IMR-90 (cell line): Measurements from ENCODE around the gene ADGRG1. TPM values are rescaled to one million over a fixed set of nuclear protein-coding genes. Genes with fewer than 3 reads are reported as not detected.

Source experiments
- ATAC-seq: fragments of 200-7000 bp; cut with Tn5 transposase; 2 replicates; pipeline ENCODE4 v1.9.1; 2020; ENCODE audit warnings: low read depth, mild to moderate bottlenecking, moderate library complexity
- BruUV-seq: library from RNA; stranded (reverse); fragments of 400-500 nt; replicated peaks from 2 replicates; lab custom pipeline; 2021; lab: Mats Ljungman, UMichigan
- CTCF ChIA-PET: fragments of 300-600 bp; formaldehyde crosslinking; extraction: SDS; loops from one replicate; lab custom pipeline; 2021; ENCODE audit warnings: antibody characterized with exemption; lab: Yijun Ruan, JAX
- POLR2A ChIA-PET: fragments of 300-600 bp; sonication (Branson Sonifier 250); formaldehyde crosslinking; loops from one replicate; lab custom pipeline; 2022; ENCODE audit warnings: antibody characterized with exemption; ENCODE audit not compliant: unreplicated experiment; lab: Charles Lee
- DNase-seq: peaks from one replicate; pipeline ENCODE4 v3.0.0; 2013
- H2AFZ ChIP-seq: replicated peaks from 2 replicates; pipeline ENCODE3; 2013; ENCODE audit warnings: low read length, mild to moderate bottlenecking; ENCODE audit not compliant: poor library complexity
- H2AK5ac ChIP-seq: 2 replicates; pipeline ENCODE4 v1.6.1; 2013; ENCODE audit warnings: low read depth, low read length, inconsistent platforms
- H2AK9ac ChIP-seq: replicated peaks from 2 replicates; pipeline ENCODE3; 2013; ENCODE audit warnings: mild to moderate bottlenecking, low read depth, low read length, moderate library complexity; ENCODE audit not compliant: poor library complexity
- H2BK120ac ChIP-seq: 2 replicates; pipeline ENCODE4 v1.6.1; 2013; ENCODE audit warnings: low read depth, low read length, inconsistent platforms
- H2BK15ac ChIP-seq: 3 replicates; pipeline ENCODE4 v1.6.1; 2013; ENCODE audit warnings: low read depth, low read length, inconsistent platforms
- H2BK20ac ChIP-seq: 2 replicates; pipeline ENCODE4 v1.6.1; 2013; ENCODE audit warnings: low read depth, mild to moderate bottlenecking, inconsistent platforms, low read length, moderate library complexity
- H2BK5ac ChIP-seq: 2 replicates; pipeline ENCODE4 v1.6.1; 2013; ENCODE audit warnings: mild to moderate bottlenecking, low read depth, low read length, inconsistent platforms; ENCODE audit not compliant: poor library complexity, severe bottlenecking
- H3K14ac ChIP-seq: replicated peaks from 2 replicates; pipeline ENCODE4 v1.6.1; 2013; ENCODE audit warnings: low read depth, low read length, inconsistent platforms
- H3K18ac ChIP-seq: 2 replicates; pipeline ENCODE4 v1.6.1; 2013; ENCODE audit warnings: low read depth, low read length, control low read depth
- H3K23ac ChIP-seq: 2 replicates; pipeline ENCODE4 v1.6.1; 2013; ENCODE audit warnings: low read depth, low read length, inconsistent platforms
- H3K27ac ChIP-seq: 2 replicates; pipeline ENCODE4 v1.5.1; 2013; ENCODE audit warnings: mild to moderate bottlenecking, control low read depth, low read length; ENCODE audit not compliant: insufficient read depth
- H3K27me3 ChIP-seq: 2 replicates; pipeline ENCODE4 v1.6.1; 2013; ENCODE audit warnings: low read length; ENCODE audit not compliant: control insufficient read depth, insufficient read depth
- H3K36me3 ChIP-seq: 2 replicates; pipeline ENCODE4 v1.6.1; 2013; ENCODE audit warnings: low read length, mixed read lengths; ENCODE audit not compliant: control insufficient read depth, insufficient read depth
- H3K4ac ChIP-seq: 2 replicates; pipeline ENCODE4 v1.6.1; 2013; ENCODE audit warnings: low read depth, low read length, inconsistent platforms
- H3K4me1 ChIP-seq: 2 replicates; pipeline ENCODE4 v1.6.1; 2013; ENCODE audit warnings: low read length, mixed read lengths; ENCODE audit not compliant: control insufficient read depth, insufficient read depth
- H3K4me2 ChIP-seq: 2 replicates; pipeline ENCODE4 v1.6.1; 2013; ENCODE audit warnings: low read depth, mild to moderate bottlenecking, control low read depth, low read length, moderate library complexity
- H3K4me3 ChIP-seq: 2 replicates; pipeline ENCODE4 v1.5.1; 2013; ENCODE audit warnings: low read depth, mild to moderate bottlenecking, control low read depth, low read length, moderate library complexity; ENCODE audit not compliant: insufficient read depth
- H3K56ac ChIP-seq: 2 replicates; pipeline ENCODE4 v1.6.1; 2013; ENCODE audit warnings: low read length, inconsistent platforms; ENCODE audit not compliant: insufficient read depth; ENCODE audit errors: extremely low read depth
- H3K79me1 ChIP-seq, 2 experiments: 2 replicates each; pipeline ENCODE4 v1.6.1; 2013; ENCODE audit warnings: low read length in 2 of 2, inconsistent platforms in 1 of 2, low read depth in 1 of 2
- H3K9ac ChIP-seq: 2 replicates; pipeline ENCODE4 v1.6.1; 2013; ENCODE audit warnings: low read depth, low read length, control low read depth
- H3K9me1 ChIP-seq: 2 replicates; pipeline ENCODE4 v1.6.1; 2013; ENCODE audit warnings: low read length, inconsistent platforms; ENCODE audit not compliant: insufficient read depth
- H3K9me3 ChIP-seq: 2 replicates; pipeline ENCODE4 v1.6.1; 2013; ENCODE audit warnings: low read length; ENCODE audit not compliant: control insufficient read depth, insufficient read depth
- H4K20me1 ChIP-seq: 2 replicates; pipeline ENCODE4 v1.6.1; 2013; ENCODE audit warnings: low read length, inconsistent platforms; ENCODE audit not compliant: insufficient read depth
- H4K5ac ChIP-seq: 2 replicates; pipeline ENCODE4 v1.6.1; 2013; ENCODE audit warnings: mild to moderate bottlenecking, low read depth, low read length, control low read depth
- H4K8ac ChIP-seq, 2 experiments: 2 replicates each; pipeline ENCODE4 v1.6.1; 2013; ENCODE audit warnings: low read depth in 2 of 2, low read length in 2 of 2, control low read depth in 1 of 2, inconsistent platforms in 1 of 2
- H4K91ac ChIP-seq: 2 replicates; pipeline ENCODE4 v1.6.1; 2013; ENCODE audit warnings: low read depth, low read length, inconsistent platforms; ENCODE audit not compliant: insufficient read depth
- BHLHE40 ChIP-seq: fragments of 150-350 bp; IDR thresholded peaks from 2 replicates; pipeline ENCODE4 v1.6.1; 2016; ENCODE audit warnings: mild to moderate bottlenecking, low read depth, low read length
- ELK1 ChIP-seq: fragments of 150-350 bp; IDR thresholded peaks from 2 replicates; pipeline ENCODE4 v1.6.1; 2016; ENCODE audit warnings: low read depth, mild to moderate bottlenecking, low read length, moderate library complexity, borderline replicate concordance
- FOS ChIP-seq: fragments of 150-350 bp; IDR thresholded peaks from 2 replicates; pipeline ENCODE4 v1.6.1; 2016; ENCODE audit warnings: low read depth, low read length
- MAFK ChIP-seq: IDR thresholded peaks from 2 replicates; pipeline ENCODE4 v1.6.1; 2012; ENCODE audit warnings: low read depth, low read length, improper control_type of control experiment
- MAZ ChIP-seq: IDR thresholded peaks from 2 replicates; pipeline ENCODE4 v1.6.1; 2012; ENCODE audit warnings: low read depth, mild to moderate bottlenecking, low read length, improper control_type of control experiment, moderate library complexity, borderline replicate concordance
- NFE2L2 ChIP-seq: fragments of 150-350 bp; IDR thresholded peaks from 2 replicates; pipeline ENCODE4 v1.6.1; 2016; ENCODE audit warnings: low read depth, mild to moderate bottlenecking, low read length
- POLR2A ChIP-seq: IDR thresholded peaks from 2 replicates; pipeline ENCODE4 v1.6.1; 2012; ENCODE audit warnings: mild to moderate bottlenecking, low read depth, low read length
- RAD21 ChIP-seq: IDR thresholded peaks from 2 replicates; pipeline ENCODE4 v1.6.1; 2012; ENCODE audit warnings: low read length, improper control_type of control experiment
- RFX5 ChIP-seq: IDR thresholded peaks from 2 replicates; pipeline ENCODE4 v1.8.0; 2012; ENCODE audit warnings: low read depth, mild to moderate bottlenecking, low read length, moderate library complexity
- SMC3 ChIP-seq: fragments of 150-350 bp; IDR thresholded peaks from 2 replicates; pipeline ENCODE4 v1.6.1; 2016; ENCODE audit warnings: low read depth, mild to moderate bottlenecking, antibody characterized with exemption, low read length, moderate library complexity
- WGBS, 2 experiments: methylation state at CpG; one replicate each; pipeline versions ENCODE4 v1.1.5 to v1.1.7; 2013; ENCODE audit warnings: missing lambda C conversion rate in 2 of 2; ENCODE audit not compliant: insufficient read length in 1 of 2; ENCODE audit errors: extremely low coverage in 2 of 2; 5-methylcytosine and 5-hydroxymethylcytosine counted together
- dilution Hi-C: fragments of 300-500 bp; cut with HindIII; formaldehyde crosslinking; loops from one replicate; pipeline ENCODE4 v1.14.3; 2018; ENCODE audit warnings: low sequenced_read_pairs; ENCODE audit not compliant: unreplicated experiment
- in situ Hi-C: fragments of 300-500 bp; cut with MboI; formaldehyde crosslinking; loops from 3 replicates; pipeline ENCODE4 v1.14.3; 2019; ENCODE audit warnings: low sequenced_read_pairs, inconsistent platforms, mixed read lengths
- intact Hi-C: fragments of 100-400 bp; cut with micrococcal nuclease; formaldehyde crosslinking; loops from 2 replicates; pipeline ENCODE4 v1.10.0; 2022
- polyA plus RNA-seq, 3 experiments: library from polyadenylated mRNA; depleted of rRNA; stranded (reverse); fragments of >200 nt; gene quantifications; 2 replicates each; pipeline ENCODE4 v1.2.3, GENCODE V29; 2012; ENCODE audit warnings: low replicate concordance in 1 of 3
- total RNA-seq: library from RNA; depleted of rRNA; stranded (reverse); fragments of >200 nt; gene quantifications from 2 replicates; pipeline ENCODE4 v1.2.3, GENCODE V29; 2012
- TF ChIP-seq, protein P1 (sequence below): fragments of 150-350 bp; IDR thresholded peaks from 2 replicates; pipeline ENCODE4 v1.6.1; 2017; ENCODE audit warnings: mild to moderate bottlenecking, antibody characterized with exemption, low read length, low read depth
- TF ChIP-seq, protein P2 (sequence below): conservative IDR thresholded peaks from 2 replicates; pipeline ENCODE4 v1.5.1; 2012; ENCODE audit warnings: mild to moderate bottlenecking, low read depth, low read length, improper control_type of control experiment

ADGRG1 gene
- total and polyA plus RNA-seq, 2 of the 4 experiments (the other 2 are of a cell fraction) = 0.90 to 8.4 TPM

DNA sequence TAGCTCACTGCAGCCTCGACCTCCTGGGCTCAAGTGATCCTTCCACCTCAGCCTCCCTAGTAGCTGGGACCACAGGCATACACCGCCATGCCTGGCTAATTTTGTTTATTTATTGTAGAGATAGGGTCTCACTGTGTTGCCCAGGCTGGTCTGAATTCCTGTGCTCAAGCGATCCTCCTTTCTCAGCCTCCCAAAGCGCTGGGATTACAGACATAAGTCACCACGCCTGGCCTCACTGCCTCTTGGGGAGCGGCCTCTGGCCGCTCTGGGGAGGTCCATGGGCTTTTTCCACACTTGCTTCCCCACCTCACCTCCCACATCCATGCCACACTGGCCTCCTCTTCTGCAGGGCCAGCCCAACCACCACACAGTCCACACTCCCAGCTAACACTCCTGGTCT is 21.4 kb downstream of the ADGRG1 start:
- no peak for ATAC-seq
- Histone ChIP-seq H3K18ac (no peak overlapping the region), H3K79me1 (no peaks in the 10 kb centered on the region), H3K9me1 (peaks cover 3% of the 10 kb centered on the region), H3K23ac (no peak overlapping the region), H2BK20ac (no peak overlapping the region), H3K14ac (no peak overlapping the region), H3K9me3 (no peaks in the 10 kb centered on the region), H3K4me1 (peaks cover 2% of the 10 kb centered on the region; the same call in 1 of the 2 replicates), H3K36me3 (no peaks in the 10 kb centered on the region), H3K4me2 (no peak overlapping the region), H3K9ac (no peak overlapping the region), H4K91ac (no peak overlapping the region), H2BK15ac (no peak overlapping the region), H3K27me3 (no peaks in the 10 kb centered on the region), H2AK9ac (no peak overlapping the region), H3K56ac (no peak overlapping the region), H3K4me3 (no peak overlapping the region), H2BK120ac (no peak overlapping the region), H4K5ac (no peak overlapping the region), H3K27ac (no peak overlapping the region), H3K4ac (no peak overlapping the region), H4K8ac (no peak overlapping the region), H4K20me1 (no peaks in the 10 kb centered on the region), H2BK5ac (no peak overlapping the region), H2AK5ac (no peak overlapping the region), H2AFZ (no peak overlapping the region)
- CTCF ChIA-PET = interaction anchor here (0.6 to 3.6 kb wide), 4 partner anchors 17 to 81 kb away, joined by 3 to 16 read pairs (median 4); no protein-coding TSS in a partner anchor
- TF ChIP-seq MAZ = no peak
- TF ChIP-seq ELK1 = no peak
- no peak for TF ChIP-seq POLR2A
- TF ChIP-seq SMC3 = no peak
- TF ChIP-seq NFE2L2 = no peak
- no peak for TF ChIP-seq FOS
- no peak for TF ChIP-seq RAD21
- TF ChIP-seq RFX5 = no peak
- no peak for TF ChIP-seq BHLHE40
- TF ChIP-seq, protein P1, sequence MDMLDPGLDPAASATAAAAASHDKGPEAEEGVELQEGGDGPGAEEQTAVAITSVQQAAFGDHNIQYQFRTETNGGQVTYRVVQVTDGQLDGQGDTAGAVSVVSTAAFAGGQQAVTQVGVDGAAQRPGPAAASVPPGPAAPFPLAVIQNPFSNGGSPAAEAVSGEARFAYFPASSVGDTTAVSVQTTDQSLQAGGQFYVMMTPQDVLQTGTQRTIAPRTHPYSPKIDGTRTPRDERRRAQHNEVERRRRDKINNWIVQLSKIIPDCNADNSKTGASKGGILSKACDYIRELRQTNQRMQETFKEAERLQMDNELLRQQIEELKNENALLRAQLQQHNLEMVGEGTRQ = no peak
- no peak for TF ChIP-seq MAFK
- TF ChIP-seq, protein P2, sequence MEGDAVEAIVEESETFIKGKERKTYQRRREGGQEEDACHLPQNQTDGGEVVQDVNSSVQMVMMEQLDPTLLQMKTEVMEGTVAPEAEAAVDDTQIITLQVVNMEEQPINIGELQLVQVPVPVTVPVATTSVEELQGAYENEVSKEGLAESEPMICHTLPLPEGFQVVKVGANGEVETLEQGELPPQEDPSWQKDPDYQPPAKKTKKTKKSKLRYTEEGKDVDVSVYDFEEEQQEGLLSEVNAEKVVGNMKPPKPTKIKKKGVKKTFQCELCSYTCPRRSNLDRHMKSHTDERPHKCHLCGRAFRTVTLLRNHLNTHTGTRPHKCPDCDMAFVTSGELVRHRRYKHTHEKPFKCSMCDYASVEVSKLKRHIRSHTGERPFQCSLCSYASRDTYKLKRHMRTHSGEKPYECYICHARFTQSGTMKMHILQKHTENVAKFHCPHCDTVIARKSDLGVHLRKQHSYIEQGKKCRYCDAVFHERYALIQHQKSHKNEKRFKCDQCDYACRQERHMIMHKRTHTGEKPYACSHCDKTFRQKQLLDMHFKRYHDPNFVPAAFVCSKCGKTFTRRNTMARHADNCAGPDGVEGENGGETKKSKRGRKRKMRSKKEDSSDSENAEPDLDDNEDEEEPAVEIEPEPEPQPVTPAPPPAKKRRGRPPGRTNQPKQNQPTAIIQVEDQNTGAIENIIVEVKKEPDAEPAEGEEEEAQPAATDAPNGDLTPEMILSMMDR = no peak
- no peak for DNase-seq
- BruUV-seq = no TSS peak
- in situ Hi-C loops (no loop called here), dilution Hi-C loops (no loop called here), intact Hi-C loops (loop anchor here (1.0 to 10.0 kb wide), 5 partner anchors 49 to 355 kb away; partner anchors contain the start of genes USB1 and ZNF319)
- 88% methylated on average over 5 of the region's 7 CpGs; no CpG with 5 or more reads in 1 of the 2 experiments for WGBS, 2 experiments
- POLR2A ChIA-PET = no interaction called here
